BE2C (cell line): Measurements from ENCODE around the gene GNLY.

Experiments used
- DNase-seq: peaks from one replicate; pipeline ENCODE4 v3.0.0-alpha.2; 2020
- H3K27me3 ChIP-seq: fragments of 250-450 bp; sonication (Bioruptor Pico); 2 replicates; pipeline ENCODE4 v1.5.1; 2020; ENCODE audit warnings: mild to moderate bottlenecking
- H3K36me3 ChIP-seq: fragments of 250-450 bp; sonication (Bioruptor Pico); 2 replicates; pipeline ENCODE4 v1.5.1; 2020; ENCODE audit warnings: mild to moderate bottlenecking
- H3K4me1 ChIP-seq: fragments of 250-450 bp; sonication (Bioruptor Pico); 2 replicates; pipeline ENCODE4 v1.5.1; 2020
- H3K4me3 ChIP-seq: 2 replicates; pipeline ENCODE4 v1.5.1; 2011; ENCODE audit warnings: low read depth, low read length
- H3K9me3 ChIP-seq: fragments of 250-450 bp; sonication (Bioruptor Pico); 2 replicates; pipeline ENCODE4 v1.5.1; 2020
- TF ChIP-seq, protein P1 (sequence below): IDR thresholded peaks from 2 replicates; pipeline ENCODE4 v1.5.1; 2012; ENCODE audit warnings: mild to moderate bottlenecking, low read depth, low read length

GNLY gene

DNA sequence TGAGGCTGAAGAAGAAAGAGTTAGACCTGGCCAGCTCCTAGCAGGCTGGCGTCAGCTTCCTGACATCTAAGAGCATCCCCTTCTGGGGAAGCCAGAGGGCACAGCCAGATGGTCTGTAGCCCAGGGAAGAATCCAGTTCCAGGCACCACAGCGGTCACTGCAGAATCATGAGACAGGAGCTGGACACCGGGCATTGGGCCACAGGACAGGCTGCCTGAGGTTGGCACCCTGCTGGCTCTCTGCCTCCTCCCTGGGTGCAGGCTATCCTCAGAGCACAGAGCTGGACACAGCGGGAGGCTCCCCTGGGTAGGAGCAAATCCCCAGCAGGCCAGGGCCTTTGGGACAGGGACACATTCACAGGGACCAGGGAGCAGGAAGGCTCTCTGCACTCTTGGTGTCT is 39.9 kb downstream of the GNLY start:
- TF ChIP-seq, protein P1, sequence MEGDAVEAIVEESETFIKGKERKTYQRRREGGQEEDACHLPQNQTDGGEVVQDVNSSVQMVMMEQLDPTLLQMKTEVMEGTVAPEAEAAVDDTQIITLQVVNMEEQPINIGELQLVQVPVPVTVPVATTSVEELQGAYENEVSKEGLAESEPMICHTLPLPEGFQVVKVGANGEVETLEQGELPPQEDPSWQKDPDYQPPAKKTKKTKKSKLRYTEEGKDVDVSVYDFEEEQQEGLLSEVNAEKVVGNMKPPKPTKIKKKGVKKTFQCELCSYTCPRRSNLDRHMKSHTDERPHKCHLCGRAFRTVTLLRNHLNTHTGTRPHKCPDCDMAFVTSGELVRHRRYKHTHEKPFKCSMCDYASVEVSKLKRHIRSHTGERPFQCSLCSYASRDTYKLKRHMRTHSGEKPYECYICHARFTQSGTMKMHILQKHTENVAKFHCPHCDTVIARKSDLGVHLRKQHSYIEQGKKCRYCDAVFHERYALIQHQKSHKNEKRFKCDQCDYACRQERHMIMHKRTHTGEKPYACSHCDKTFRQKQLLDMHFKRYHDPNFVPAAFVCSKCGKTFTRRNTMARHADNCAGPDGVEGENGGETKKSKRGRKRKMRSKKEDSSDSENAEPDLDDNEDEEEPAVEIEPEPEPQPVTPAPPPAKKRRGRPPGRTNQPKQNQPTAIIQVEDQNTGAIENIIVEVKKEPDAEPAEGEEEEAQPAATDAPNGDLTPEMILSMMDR, result no peak
- no peaks in the 10 kb centered on the region for H3K27me3 ChIP-seq
- DNase-seq, result no peak
- H3K4me3 ChIP-seq, result no peak overlapping the region
- peaks cover 6% of the 10 kb centered on the region; the same call in 1 of the 2 replicates for H3K4me1 ChIP-seq
- H3K9me3 ChIP-seq, result no peaks in the 10 kb centered on the region
- no peaks in the 10 kb centered on the region for H3K36me3 ChIP-seq

DNA sequence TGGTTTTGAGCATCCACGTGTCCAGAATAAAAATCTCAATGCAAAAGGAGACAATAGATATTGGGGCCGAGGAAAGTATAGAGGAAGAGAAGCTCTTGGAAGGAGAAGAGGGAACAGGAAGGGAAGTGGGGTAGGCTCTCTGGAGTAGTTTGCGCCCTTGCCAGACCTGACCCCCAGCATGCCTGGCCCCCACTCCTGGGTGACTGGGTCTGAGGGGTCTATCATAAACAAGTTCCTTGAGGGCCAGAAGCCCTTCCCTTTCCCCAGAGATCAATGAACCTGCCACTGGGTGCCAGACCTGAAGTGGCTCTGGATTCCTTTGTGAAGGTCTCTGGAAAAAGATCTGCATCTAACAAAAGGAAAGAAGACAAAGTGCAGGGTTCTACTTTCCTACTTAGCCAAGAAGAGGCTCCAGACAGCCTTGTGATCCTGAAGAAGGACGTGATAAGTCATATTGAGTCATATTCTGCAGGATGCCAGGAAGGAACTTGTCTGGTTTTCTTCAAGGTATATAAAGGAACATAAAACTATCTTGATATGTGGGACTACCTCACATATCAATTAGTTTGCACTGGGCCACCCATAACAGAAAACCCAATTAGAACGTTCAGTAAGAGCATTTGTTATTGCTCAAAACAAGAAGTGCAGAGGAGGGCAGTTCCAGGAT is 40.9 kb downstream of the GNLY start:
- no peaks in the 10 kb centered on the region for H3K27me3 ChIP-seq
- TF ChIP-seq, protein P1, result no peak

DNA sequence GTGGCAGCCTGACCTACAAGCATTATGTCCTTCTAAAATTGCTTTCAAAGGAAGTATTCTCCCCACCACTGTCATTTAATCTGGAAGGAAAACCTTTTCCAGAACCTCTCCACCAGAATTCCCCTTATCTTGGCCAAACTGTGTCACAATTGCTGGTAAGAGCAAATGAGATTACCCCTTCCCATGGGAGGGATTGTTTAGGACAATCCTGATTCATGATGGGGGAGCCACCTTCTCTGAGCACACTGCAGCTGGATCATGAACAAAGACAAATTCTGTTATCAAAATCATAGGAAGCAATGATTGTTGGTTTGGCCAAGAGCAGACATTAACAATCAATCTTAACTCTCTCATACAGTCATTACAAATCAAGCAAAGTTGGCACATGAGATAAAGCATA is 41.5 kb downstream of the GNLY start:
- no peaks in the 10 kb centered on the region for H3K36me3 ChIP-seq
- TF ChIP-seq, protein P1, result no peak
- H3K9me3 ChIP-seq, result no peaks in the 10 kb centered on the region
- peaks cover 6% of the 10 kb centered on the region; the same call in 1 of the 2 replicates for H3K4me1 ChIP-seq
- no peak overlapping the region for H3K4me3 ChIP-seq
- DNase-seq, result no peak
- H3K27me3 ChIP-seq, result no peaks in the 10 kb centered on the region

More for the DNA sequence above, 40.9 kb downstream of the GNLY start:
- no peak overlapping the region for H3K4me3 ChIP-seq
- no peak for DNase-seq
- peaks cover 6% of the 10 kb centered on the region; the same call in 1 of the 2 replicates for H3K4me1 ChIP-seq
- H3K36me3 ChIP-seq, result no peaks in the 10 kb centered on the region
- H3K9me3 ChIP-seq, result no peaks in the 10 kb centered on the region

DNA sequence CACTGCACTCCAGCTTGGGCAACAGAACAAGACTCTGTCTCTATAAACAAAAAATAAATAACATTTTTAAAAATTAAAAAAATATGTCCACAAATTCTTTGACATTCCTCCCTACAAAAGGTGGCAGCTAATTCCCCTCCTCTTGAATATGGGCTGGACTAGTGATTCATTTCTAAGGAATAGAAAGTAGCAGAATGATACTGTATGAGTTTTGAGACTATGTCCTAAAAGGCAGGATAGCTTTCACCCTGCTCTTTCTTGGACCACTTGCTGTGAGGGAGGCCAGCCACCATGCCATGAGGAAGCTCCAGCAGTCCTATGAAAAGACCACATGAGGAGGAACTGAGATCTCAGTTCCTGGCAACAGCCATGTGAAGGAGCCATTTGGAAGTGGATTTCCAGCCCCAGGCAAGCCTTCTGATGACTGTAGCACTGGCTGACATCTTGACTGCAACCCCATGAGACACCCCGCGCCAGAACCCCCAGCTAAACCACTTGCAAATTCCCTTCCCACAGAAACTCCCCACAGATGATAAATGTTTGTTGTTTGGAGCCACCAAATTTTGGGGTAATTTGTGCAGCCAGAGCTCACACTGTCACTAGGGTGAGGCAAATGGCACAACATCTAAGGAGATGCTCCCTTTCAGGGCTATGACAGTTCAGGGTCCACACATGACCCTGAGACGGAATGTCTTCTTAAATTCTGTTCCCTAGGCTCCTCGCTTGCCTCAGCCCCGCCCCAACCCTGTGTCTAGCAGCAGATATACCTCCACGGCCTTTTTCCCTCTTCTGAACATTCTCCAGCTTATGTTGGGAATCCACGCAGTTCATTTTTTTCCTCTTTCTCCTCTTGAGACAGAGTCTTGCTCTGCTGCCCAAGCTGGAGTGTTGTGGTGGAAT is 42.5 kb downstream of the GNLY start:
- Histone ChIP-seq H3K27me3 (no peaks in the 10 kb centered on the region), H3K4me3 (no peak overlapping the region), H3K36me3 (no peaks in the 10 kb centered on the region), H3K4me1 (peaks cover 7% of the 10 kb centered on the region), H3K9me3 (no peaks in the 10 kb centered on the region)
- TF ChIP-seq, protein P1, result no peak
- no peak for DNase-seq

DNA sequence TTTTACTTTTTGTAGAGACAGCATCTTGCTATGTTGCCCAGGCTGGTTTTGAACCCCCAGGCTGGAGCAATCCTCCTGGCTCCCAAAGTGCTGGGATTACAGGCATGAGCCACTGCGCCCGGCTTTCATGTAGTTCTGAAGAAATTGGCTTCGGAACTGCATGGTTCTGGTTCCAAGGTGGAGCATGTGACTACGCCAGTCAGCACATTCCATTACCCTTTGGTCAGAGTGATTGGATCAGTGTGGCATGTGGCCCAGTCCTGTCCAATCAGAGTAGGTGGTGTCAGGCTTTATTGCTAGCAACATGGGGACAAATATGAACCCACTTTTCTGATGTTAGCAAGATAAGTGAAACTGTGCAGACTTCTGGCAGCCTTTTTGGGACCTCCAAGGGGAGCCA is 43.3 kb downstream of the GNLY start:
- no peak for DNase-seq
- Histone ChIP-seq H3K9me3 (no peaks in the 10 kb centered on the region), H3K4me1 (peaks cover 15% of the 10 kb centered on the region), H3K36me3 (no peaks in the 10 kb centered on the region), H3K4me3 (no peak overlapping the region), H3K27me3 (no peaks in the 10 kb centered on the region)
- TF ChIP-seq, protein P1, result no peak

DNA sequence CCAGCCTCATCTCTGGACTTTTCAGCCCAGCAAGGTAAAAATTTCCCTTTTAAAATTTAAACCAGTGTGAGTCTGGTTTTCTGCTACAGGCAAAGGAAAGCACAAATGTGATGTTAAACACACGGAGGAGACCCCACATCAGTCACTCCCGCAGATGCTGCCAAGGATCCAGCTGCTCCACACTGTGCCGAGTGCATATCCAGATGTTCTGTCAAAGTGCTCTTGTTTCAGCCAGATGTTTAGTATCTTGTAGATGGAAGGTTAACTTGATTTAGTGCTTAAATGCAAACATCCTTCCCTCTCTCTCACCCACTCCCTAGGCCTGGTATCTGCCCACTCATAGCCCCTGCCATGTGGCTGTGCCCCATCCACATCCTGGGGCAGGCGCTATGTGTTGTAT is 43.8 kb downstream of the GNLY start:
- Histone ChIP-seq H3K4me1 (peaks cover 18% of the 10 kb centered on the region), H3K9me3 (no peaks in the 10 kb centered on the region), H3K27me3 (no peaks in the 10 kb centered on the region), H3K4me3 (no peak overlapping the region), H3K36me3 (no peaks in the 10 kb centered on the region)
- TF ChIP-seq, protein P1, result no peak
- DNase-seq, result no peak
